GM18867 (cell line): ENCODE measurements around the gene PCDHB8.
"Not testable (repeated sequence)": the region's sequence is repeated elsewhere in the genome, so short reads cannot be mapped to it uniquely, and the experiment has no call there.

ENCODE experiments used
- ATAC-seq: cut with Tn5 transposase; IDR thresholded peaks from one replicate; pipeline ENCODE4 v1.9.1; 2021; ENCODE audit warnings: mild to moderate bottlenecking, moderate library complexity; ENCODE audit not compliant: unreplicated experiment

PCDHB8 gene

DNA sequence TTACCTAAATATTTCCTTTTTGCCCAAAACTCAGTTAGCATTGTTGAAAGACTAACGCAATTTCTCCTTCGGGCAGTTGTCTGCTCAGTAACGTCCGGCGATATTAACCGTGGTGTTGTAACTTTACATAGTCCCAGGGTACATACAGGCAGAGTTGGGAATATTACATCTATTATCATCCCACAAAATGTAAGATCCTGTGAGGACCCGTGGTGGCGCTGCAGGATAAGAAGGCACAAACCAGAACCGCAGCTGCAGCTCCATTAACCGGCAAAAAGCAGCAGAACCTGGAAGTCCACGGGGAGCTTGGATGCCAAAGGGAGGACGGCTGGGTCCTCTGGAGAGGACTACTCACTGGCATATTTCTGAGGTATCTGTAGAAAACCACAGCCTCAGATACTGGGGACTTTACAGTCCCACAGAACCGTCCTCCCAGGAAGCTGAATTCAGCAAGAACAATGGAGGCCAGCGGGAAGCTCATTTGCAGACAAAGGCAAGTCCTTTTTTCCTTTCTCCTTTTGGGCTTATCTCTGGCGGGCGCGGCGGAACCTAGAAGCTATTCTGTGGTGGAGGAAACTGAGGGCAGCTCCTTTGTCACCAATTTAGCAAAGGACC lies at the start of gene PCDHB8:
TSS of gene PCDHB8 (plus strand) at position 214 of the 615 bp plus-strand sequence. CDS start at position 459, 245 bp downstream.
- not testable (repeated sequence) for ATAC-seq

GRCh38 chr5:141135030-141135717 lies 42.4 kb upstream of the PCDHB8 start, which contains the start of gene PCDHB5:
Gene PCDHB5 (plus strand): TSS chr5:141135206. CDS start chr5:141135435, 229 bp downstream.
- no peak for ATAC-seq

DNA sequence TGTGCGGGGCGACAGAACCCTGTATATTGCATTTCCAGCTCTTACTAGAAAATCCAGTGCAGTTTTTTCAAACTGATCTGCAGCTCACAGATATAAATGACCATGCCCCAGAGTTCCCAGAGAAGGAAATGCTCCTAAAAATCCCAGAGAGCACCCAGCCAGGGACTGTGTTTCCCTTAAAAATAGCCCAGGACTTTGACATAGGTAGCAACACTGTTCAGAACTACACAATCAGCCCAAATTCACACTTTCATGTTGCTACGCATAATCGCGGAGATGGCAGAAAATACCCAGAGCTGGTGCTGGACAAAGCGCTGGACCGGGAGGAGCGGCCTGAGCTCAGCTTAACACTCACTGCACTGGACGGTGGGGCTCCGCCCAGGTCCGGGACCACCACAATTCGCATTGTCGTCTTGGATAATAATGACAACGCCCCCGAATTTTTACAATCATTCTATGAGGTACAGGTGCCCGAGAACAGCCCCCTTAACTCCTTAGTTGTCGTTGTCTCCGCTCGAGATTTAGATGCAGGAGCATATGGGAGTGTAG lies 41.8 kb upstream of the PCDHB8 start:
- ATAC-seq: no peak

DNA sequence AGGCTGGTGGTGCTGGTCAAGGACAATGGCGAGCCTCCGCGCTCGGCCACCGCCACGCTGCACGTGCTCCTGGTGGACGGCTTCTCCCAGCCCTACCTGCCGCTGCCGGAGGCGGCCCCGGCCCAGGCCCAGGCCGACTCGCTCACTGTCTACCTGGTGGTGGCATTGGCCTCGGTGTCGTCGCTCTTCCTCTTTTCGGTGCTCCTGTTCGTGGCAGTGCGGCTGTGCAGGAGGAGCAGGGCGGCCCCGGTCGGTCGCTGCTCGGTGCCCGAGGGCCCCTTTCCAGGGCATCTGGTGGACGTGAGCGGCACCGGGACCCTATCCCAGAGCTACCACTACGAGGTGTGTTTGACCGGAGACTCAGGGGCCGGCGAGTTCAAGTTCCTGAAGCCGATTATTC lies 40.2 kb upstream of the PCDHB8 start:
- ATAC-seq: not testable (repeated sequence)

DNA sequence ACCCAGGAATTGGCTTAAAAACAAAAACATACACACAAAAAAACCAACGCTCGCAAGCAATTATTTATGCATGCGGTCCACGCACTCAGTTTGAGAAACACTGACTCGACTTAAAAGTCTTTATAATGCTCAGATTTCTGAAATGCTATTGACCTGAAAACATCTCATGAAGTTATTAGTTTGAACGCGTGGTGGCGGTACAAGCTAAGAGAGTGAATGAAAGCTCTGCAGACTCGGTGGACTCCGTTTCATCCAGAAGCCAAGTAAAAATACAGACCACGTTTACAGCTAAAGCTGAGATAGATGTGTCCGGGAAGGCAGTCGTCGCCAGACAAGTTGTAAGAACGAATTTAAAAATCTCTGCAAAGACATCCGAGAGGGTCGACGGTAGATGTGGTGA lies 27.8 kb upstream of the PCDHB8 start, which contains the start of gene PCDHB6:
TSS of gene PCDHB6 (plus strand) at position 246 of the 400 bp plus-strand sequence. CDS start 201 bp downstream, outside the sequence.
- no peak for ATAC-seq

- ATAC-seq: no peak
These were observed 27.2 kb upstream of the PCDHB8 start for GRCh38 chr5:141150224-141150992.

- ATAC-seq: no peak
These were observed 26.6 kb upstream of the PCDHB8 start for GRCh38 chr5:141150993-141151325.

DNA sequence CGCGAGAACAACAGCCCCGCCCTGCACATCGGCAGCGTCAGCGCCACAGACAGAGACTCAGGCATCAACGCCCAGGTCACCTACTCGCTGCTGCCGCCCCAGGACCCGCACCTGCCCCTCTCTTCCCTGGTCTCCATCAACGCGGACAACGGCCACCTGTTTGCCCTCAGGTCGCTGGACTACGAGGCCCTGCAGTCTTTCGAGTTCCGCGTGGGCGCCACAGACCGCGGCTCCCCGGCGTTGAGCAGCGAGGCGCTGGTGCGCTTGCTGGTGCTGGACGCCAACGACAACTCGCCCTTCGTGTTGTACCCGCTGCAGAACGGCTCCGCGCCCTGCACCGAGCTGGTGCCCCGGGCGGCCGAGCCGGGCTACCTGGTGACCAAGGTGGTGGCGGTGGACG lies 26.0 kb upstream of the PCDHB8 start:
- not testable (repeated sequence) for ATAC-seq

GRCh38 chr5:141152096-141152495 lies 25.5 kb upstream of the PCDHB8 start:
- ATAC-seq: not testable (repeated sequence)

- ATAC-seq: no peak
These were observed 21.8 kb upstream of the PCDHB8 start for GRCh38 chr5:141155540-141156374.

GRCh38 chr5:141157356-141157755 lies 20.2 kb upstream of the PCDHB8 start:
- ATAC-seq: not testable (repeated sequence)

DNA sequence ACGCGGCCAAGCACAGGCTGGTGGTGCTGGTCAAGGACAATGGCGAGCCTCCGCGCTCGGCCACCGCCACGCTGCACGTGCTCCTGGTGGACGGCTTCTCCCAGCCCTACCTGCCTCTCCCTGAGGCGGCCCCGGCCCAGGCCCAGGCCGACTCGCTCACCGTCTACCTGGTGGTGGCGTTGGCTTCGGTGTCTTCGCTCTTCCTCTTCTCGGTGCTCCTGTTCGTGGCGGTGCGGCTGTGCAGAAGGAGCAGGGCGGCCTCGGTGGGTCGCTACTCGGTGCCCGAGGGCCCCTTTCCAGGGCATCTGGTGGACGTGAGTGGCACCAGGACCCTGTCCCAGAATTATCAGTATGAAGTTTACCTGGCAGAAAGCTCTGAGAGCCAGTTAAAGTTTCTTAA lies 19.7 kb upstream of the PCDHB8 start:
- ATAC-seq: not testable (repeated sequence)

- no peak for ATAC-seq
These were observed 5.0 kb upstream of the PCDHB8 start, which contains the start of gene PCDHB7 for GRCh38 chr5:141172381-141173204. Gene PCDHB7 (plus strand): TSS chr5:141172644. CDS start chr5:141172836, 192 bp downstream.

DNA sequence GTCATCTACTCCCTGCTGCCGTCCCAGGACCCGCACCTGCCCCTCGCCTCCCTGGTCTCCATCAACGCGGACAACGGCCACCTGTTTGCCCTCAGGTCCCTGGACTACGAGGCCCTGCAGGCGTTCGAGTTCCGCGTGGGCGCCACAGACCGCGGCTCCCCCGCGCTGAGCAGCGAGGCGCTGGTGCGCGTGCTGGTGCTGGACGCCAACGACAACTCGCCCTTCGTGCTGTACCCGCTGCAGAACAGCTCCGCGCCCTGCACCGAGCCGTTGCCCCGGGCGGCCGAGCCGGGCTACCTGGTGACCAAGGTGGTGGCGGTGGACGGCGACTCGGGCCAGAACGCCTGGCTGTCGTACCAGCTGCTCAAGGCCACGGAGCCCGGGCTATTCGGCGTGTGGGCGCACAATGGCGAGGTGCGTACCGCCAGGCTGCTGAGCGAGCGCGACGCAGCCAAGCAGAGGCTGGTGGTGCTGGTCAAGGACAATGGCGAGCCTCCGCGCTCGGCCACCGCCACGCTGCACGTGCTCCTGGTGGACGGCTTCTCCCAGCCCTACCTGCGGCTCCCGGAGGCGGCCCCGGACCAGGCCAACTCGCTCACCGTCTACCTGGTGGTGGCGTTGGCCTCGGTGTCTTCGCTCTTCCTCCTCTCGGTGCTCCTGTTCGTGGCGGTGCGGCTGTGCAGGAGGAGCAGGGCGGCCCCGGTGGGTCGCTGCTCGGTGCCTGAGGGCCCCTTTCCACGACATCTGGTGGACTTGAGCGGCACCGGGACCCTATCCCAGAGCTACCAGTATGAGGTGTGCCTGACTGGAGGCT lies 3.1 kb upstream of the PCDHB8 start:
- not testable (repeated sequence) for ATAC-seq

- no peak for ATAC-seq
These were observed 1.7 kb upstream of the PCDHB8 start for GRCh38 chr5:141175933-141176332.

DNA sequence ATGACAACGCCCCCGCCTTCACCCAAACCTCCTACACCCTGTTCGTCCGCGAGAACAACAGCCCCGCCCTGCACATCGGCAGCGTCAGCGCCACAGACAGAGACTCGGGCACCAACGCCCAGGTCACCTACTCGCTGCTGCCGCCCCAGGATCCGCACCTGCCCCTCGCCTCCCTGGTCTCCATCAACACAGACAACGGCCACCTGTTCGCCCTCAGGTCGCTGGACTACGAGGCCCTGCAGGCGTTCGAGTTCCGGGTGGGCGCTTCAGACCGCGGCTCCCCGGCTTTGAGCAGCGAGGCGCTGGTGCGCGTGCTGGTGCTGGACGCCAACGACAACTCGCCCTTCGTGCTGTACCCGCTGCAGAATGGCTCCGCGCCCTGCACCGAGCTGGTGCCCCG lies 1.8 kb downstream of the PCDHB8 start:
- ATAC-seq: not testable (repeated sequence)

GRCh38 chr5:141179876-141180275 lies 2.3 kb downstream of the PCDHB8 start:
- not testable (repeated sequence) for ATAC-seq

DNA sequence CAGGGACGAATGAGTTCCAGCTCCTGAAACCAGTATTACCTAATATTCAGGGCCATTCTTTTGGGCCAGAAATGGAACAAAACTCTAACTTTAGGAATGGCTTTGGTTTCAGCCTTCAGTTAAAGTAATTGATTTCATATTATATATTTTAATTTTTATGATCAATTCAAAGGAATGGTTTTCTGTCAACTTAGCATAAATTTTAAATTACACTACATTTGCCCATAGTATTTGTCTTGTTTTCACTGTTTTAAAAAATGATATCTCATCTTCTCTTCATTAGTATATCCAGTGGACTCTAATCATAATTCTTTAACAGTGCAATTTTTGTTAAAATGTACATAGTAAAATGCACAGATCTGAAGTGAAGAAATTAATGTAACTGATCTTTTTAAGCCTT lies 2.7 kb downstream of the PCDHB8 start:
- ATAC-seq: no peak

GRCh38 chr5:141182248-141182647 lies 4.7 kb downstream of the PCDHB8 start, which contains the start of gene PCDHB16:
Gene PCDHB16 (plus strand): TSS chr5:141182387. CDS start chr5:141182560, 173 bp downstream.
- no peak for ATAC-seq
